ENCODE results near the gene MUC2. TPM values are rescaled to one million over a fixed set of nuclear protein-coding genes. Genes with fewer than 3 reads are reported as not detected.

The MUC2 gene
- total and polyA plus RNA-seq, 8 donors: under 0.01 to 1,040 (median 0.45) TPM; not detected in 3

DNA sequence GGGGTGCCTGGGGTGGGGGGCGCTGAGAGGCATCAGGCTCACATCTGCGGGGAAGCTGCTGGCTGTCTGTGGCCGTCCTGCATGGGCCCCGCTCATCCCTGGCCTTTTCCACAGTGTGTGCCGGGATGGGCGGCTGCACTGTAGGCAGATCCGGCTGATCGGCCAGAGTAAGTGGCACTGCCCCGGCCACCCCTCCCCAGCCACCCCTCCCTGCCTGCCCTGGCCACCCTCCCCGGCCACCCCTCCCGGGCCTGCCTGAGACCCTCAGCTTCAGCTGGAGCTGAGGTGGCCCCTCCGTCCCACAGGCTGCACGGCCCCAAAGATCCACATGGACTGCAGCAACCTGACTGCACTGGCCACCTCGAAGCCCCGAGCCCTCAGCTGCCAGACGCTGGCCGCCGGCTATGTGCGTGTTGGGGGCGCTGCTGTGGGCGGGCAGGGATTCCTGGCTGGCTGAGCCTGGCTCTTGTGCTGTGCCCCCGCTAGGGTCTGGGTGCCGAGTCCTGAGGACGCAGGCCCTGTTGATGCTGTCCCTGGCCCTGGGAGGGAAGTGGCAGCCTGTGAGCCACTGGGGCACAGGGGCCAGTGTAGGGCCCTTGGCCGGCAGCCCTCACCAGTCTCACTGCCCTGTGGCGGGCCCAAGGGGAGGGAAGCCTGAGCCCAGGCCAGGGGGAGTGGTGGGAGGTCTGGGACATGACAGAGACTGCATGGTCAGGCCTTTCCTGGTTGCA lies 10.9 kb downstream of the MUC2 start:
- DNase-seq: no peak
- intact Hi-C loops (cut with DNase I; ENCODE audit: low total_unique reads): no loop called here

DNA sequence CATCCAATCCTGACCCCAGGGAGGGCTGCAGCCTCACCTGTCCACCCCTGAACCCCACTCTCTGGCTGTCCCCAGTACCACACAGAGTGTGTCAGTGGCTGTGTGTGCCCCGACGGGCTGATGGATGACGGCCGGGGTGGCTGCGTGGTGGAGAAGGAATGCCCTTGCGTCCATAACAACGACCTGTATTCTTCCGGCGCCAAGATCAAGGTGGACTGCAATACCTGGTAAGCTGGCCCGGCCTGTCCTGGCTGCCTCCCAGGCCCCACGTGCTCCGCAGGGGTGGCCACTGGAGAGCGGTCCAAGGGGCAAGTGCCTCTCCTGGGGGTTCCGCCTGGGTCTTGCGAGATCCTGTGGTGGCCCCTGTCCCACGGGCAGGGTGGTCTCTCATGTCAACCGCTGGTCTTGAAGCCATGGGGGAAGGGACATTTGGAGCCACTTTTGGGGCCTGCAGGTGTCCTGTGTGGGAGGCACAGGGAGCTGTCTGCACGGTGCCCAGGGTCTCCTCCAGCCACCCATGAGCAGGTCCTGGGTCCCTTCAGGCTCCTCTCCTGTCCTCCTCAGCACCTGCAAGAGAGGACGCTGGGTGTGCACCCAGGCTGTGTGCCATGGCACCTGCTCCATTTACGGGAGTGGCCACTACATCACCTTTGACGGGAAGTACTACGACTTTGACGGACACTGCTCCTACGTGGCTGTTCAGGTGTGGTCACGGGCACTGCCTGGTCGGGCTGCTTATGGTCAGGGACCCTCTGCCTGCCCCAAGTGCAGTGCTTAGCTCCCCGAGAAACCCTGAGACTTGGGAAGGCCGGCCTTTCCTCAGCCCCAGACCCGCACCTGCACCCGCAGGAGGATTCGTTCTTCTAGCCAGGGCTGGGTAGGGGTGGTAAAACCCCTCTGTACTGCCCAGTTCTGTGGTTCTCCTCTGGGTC lies 11.8 kb downstream of the MUC2 start:
- WGBS, 5 donors: 58 to 75% (median 66%) methylated on average over 24 to 31 of the region's 31 CpGs
- Histone ChIP-seq H3K27me3 (peaks cover 0 to 47% (median 0%) of the 10 kb centered on the region in 3 donors), H3K4me3 (no peak overlapping the region), H3K9me3 (no peaks in the 10 kb centered on the region), H3K36me3 (no peaks in the 10 kb centered on the region), H3K27ac (no peak overlapping the region), H3K4me1 (no peaks in the 10 kb centered on the region)
- peak in 1 of 2 donors; percentile 35 for DNase-seq
- intact Hi-C loops (cut with DNase I; ENCODE audit: low total_unique reads): no loop called here
- TF ChIP-seq EP300 (IDR thresholded peaks at IDR 0.05) (no peak), POLR2A (IDR thresholded peaks at IDR 0.05) (no peak), POLR2AphosphoS5 (IDR thresholded peaks at IDR 0.05) (no peak)
- TF ChIP-seq, protein P1, sequence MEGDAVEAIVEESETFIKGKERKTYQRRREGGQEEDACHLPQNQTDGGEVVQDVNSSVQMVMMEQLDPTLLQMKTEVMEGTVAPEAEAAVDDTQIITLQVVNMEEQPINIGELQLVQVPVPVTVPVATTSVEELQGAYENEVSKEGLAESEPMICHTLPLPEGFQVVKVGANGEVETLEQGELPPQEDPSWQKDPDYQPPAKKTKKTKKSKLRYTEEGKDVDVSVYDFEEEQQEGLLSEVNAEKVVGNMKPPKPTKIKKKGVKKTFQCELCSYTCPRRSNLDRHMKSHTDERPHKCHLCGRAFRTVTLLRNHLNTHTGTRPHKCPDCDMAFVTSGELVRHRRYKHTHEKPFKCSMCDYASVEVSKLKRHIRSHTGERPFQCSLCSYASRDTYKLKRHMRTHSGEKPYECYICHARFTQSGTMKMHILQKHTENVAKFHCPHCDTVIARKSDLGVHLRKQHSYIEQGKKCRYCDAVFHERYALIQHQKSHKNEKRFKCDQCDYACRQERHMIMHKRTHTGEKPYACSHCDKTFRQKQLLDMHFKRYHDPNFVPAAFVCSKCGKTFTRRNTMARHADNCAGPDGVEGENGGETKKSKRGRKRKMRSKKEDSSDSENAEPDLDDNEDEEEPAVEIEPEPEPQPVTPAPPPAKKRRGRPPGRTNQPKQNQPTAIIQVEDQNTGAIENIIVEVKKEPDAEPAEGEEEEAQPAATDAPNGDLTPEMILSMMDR (IDR thresholded peaks at IDR 0.05): no peak

More for the DNA sequence above, 10.9 kb downstream of the MUC2 start:
- peaks cover 0 to 47% (median 0%) of the 10 kb centered on the region in 3 donors for H3K27me3 ChIP-seq
- H3K4me1 ChIP-seq: no peaks in the 10 kb centered on the region
- TF ChIP-seq, protein P1 (IDR thresholded peaks at IDR 0.05): no peak
- TF ChIP-seq POLR2AphosphoS5 (IDR thresholded peaks at IDR 0.05) (no peak), EP300 (IDR thresholded peaks at IDR 0.05) (no peak), POLR2A (IDR thresholded peaks at IDR 0.05) (no peak)
- H3K9me3 ChIP-seq: no peaks in the 10 kb centered on the region
- 89 to 100% (median 90%) methylated on average over 5 to 26 of the region's 26 CpGs for WGBS, 5 donors
- no peaks in the 10 kb centered on the region for H3K36me3 ChIP-seq
- H3K27ac ChIP-seq: no peak overlapping the region
- H3K4me3 ChIP-seq: no peak overlapping the region

DNA sequence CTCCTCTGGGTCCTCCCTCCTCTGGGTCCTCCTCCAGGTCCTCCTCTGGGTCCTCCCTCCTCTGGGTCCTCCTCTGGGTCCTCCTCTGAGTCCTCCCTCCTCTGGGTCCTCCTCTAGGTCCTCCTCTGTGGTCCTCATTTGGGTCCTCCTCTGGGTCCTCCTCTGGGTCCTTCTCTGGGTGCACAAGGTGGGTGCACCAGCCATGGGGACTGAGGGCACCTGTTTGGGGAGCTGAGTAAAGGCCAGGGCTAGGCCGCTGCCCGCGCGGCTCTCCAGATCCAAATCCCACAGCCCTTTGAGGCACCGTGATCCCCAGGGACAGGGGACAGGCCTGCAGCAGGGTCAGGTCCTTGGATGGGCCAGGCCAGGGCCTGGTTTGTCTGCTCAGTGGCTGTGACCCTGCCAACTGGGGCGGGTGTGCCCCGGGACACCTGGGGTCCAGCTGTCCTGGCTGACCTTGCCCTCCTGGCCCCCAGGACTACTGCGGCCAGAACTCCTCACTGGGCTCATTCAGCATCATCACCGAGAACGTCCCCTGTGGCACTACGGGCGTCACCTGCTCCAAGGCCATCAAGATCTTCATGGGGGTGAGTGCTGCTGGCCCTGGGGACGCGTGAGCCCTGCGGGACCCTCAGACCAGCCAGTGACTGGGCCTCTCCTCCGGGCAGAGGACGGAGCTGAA lies 12.7 kb downstream of the MUC2 start:
- H3K4me3 ChIP-seq: no peak overlapping the region
- TF ChIP-seq, protein P1 (IDR thresholded peaks at IDR 0.05): no peak
- TF ChIP-seq POLR2AphosphoS5 (IDR thresholded peaks at IDR 0.05) (no peak), POLR2A (IDR thresholded peaks at IDR 0.05) (no peak), EP300 (IDR thresholded peaks at IDR 0.05) (no peak)
- H3K9me3 ChIP-seq: no peaks in the 10 kb centered on the region
- no peak for DNase-seq
- no peak overlapping the region for H3K27ac ChIP-seq
- intact Hi-C loops (cut with DNase I; ENCODE audit: low total_unique reads): no loop called here
- 89 to 95% (median 94%) methylated on average over 6 to 17 of the region's 17 CpGs for WGBS, 5 donors
- H3K36me3 ChIP-seq: no peaks in the 10 kb centered on the region
- H3K27me3 ChIP-seq: peaks cover 0 to 38% (median 0%) of the 10 kb centered on the region in 3 donors
- no peaks in the 10 kb centered on the region for H3K4me1 ChIP-seq

Data from stomach (tissue), 9 donors.